PC-9 (cell line): ENCODE data around the gene ITGB3. TPM values are rescaled to one million over a fixed set of nuclear protein-coding genes. Genes with fewer than 3 reads are reported as not detected.
"Not testable (repeated sequence)": the region's sequence is repeated elsewhere in the genome, so short reads cannot be mapped to it uniquely, and the experiment has no call there.

Source experiments
- BruUV-seq: library from RNA; stranded (reverse); fragments of 400-500 nt; replicated peaks from 2 replicates; lab custom pipeline; 2021; lab: Mats Ljungman, UMichigan
- CTCF ChIA-PET: fragments of 300-600 bp; sonication (Branson Sonifier 250); formaldehyde crosslinking; loops from one replicate; lab custom pipeline; 2022; ENCODE audit warnings: antibody characterized with exemption; lab: Charles Lee
- POLR2A ChIA-PET: fragments of 300-600 bp; sonication (Branson Sonifier 250); formaldehyde crosslinking; loops from one replicate; lab custom pipeline; 2022; ENCODE audit warnings: antibody characterized with exemption; ENCODE audit not compliant: unreplicated experiment; lab: Charles Lee
- DNase-seq, 2 experiments: peaks; one replicate each; pipeline versions ENCODE4 v3.0.0 to v3.0.0-alpha.2; 2015 to 2022; ENCODE audit warnings: mixed read lengths in 1 of 2
- H2AFZ ChIP-seq: fragments of 200-600 bp; sonication (generic); 2 replicates; pipeline ENCODE4 v1.8.1; 2017; ENCODE audit warnings: antibody characterized with exemption
- H3F3A ChIP-seq: fragments of 200-600 bp; sonication (generic); 2 replicates; pipeline ENCODE4 v1.8.1; 2017; ENCODE audit warnings: antibody characterized with exemption, mild to moderate bottlenecking, low read depth; ENCODE audit not compliant: insufficient read depth
- H3K27ac ChIP-seq: fragments of 200-600 bp; sonication (generic); 2 replicates; pipeline ENCODE4 v1.6.1; 2016; ENCODE audit warnings: mixed run types
- H3K27me3 ChIP-seq: fragments of 200-600 bp; sonication (generic); 2 replicates; pipeline ENCODE4 v1.6.1; 2016; ENCODE audit warnings: low read depth, mixed run types; ENCODE audit not compliant: insufficient read depth
- H3K36me3 ChIP-seq: fragments of 200-600 bp; sonication (generic); 2 replicates; pipeline ENCODE4 v1.6.1; 2016; ENCODE audit warnings: low read depth, mixed run types
- H3K4me1 ChIP-seq: fragments of 200-600 bp; sonication (generic); replicated peaks from 2 replicates; pipeline ENCODE4 v1.6.1; 2016; ENCODE audit warnings: mixed run types; ENCODE audit not compliant: insufficient read depth
- H3K4me2 ChIP-seq: fragments of 200-600 bp; sonication (generic); 2 replicates; pipeline ENCODE4 v1.6.1; 2017; ENCODE audit warnings: mixed run types
- H3K4me3 ChIP-seq: fragments of 200-600 bp; sonication (generic); 2 replicates; pipeline ENCODE4 v1.6.1; 2016; ENCODE audit warnings: mixed run types
- H3K79me2 ChIP-seq: fragments of 200-600 bp; sonication (generic); 2 replicates; pipeline ENCODE4 v1.6.1; 2017; ENCODE audit warnings: low read depth, mixed run types
- H3K9me2 ChIP-seq: fragments of 200-600 bp; sonication (generic); 2 replicates; pipeline ENCODE4 v1.8.1; 2017; ENCODE audit warnings: mild to moderate bottlenecking; ENCODE audit not compliant: insufficient read depth
- H3K9me3 ChIP-seq: fragments of 200-600 bp; sonication (generic); 2 replicates; pipeline ENCODE4 v1.8.1; 2016; ENCODE audit warnings: low read depth; ENCODE audit not compliant: insufficient read depth
- H4K20me1 ChIP-seq: fragments of 200-600 bp; sonication (generic); 2 replicates; pipeline ENCODE4 v1.8.1; 2017; ENCODE audit not compliant: insufficient read depth
- EZH2 ChIP-seq: fragments of 200-600 bp; sonication (generic); IDR thresholded peaks from 2 replicates; pipeline ENCODE4 v1.8.0; 2017; ENCODE audit warnings: antibody characterized with exemption, low read depth
- intact Hi-C: fragments of 100-400 bp; cut with micrococcal nuclease; formaldehyde crosslinking; loops from one replicate; pipeline ENCODE4 v1.10.0; 2022; ENCODE audit not compliant: unreplicated experiment
- total RNA-seq: library from RNA; stranded (reverse); gene quantifications from 2 replicates; pipeline ENCODE4 v1.2.3, GENCODE V29; 2021
- TF ChIP-seq, protein P1 (sequence below): fragments of 200-600 bp; sonication (generic); conservative IDR thresholded peaks from 2 replicates; pipeline ENCODE4 v1.6.1; 2017; ENCODE audit warnings: mixed run types, antibody characterized with exemption, mild to moderate bottlenecking, moderate library complexity

The ITGB3 gene
- total RNA-seq, 1 experiment from 2014 or later, result 0.31 TPM

DNA sequence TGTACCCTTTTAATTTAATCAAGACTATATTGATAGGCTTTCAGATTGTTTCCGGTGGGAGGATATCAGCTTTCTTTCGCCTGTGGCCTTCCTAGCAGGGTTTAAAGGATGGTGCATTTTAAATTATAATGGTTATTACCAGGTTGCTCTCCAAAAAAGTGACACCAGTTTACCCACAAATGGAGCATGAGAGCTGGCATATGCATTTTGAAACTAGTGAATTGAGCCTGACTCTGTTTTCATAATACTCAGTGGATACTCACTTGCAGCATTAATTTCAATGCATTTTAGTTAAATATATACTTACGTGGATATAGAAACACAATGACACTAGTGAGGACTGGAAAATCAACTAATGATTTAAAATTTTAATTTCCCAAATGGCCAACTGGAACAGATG lies 38.7 kb upstream of the ITGB3 start:
- no peaks in the 10 kb centered on the region for H4K20me1 ChIP-seq
- no peak overlapping the region for H3K4me2 ChIP-seq
- intact Hi-C loops, result no loop called here
- no peak for DNase-seq
- no peaks in the 10 kb centered on the region for H3K36me3 ChIP-seq
- no peaks in the 10 kb centered on the region for H3K79me2 ChIP-seq
- H3K27me3 ChIP-seq, result no peaks in the 10 kb centered on the region
- H2AFZ ChIP-seq, result no peak overlapping the region
- H3F3A ChIP-seq, result no peaks in the 10 kb centered on the region
- no peak for TF ChIP-seq EZH2
- TF ChIP-seq, protein P1, sequence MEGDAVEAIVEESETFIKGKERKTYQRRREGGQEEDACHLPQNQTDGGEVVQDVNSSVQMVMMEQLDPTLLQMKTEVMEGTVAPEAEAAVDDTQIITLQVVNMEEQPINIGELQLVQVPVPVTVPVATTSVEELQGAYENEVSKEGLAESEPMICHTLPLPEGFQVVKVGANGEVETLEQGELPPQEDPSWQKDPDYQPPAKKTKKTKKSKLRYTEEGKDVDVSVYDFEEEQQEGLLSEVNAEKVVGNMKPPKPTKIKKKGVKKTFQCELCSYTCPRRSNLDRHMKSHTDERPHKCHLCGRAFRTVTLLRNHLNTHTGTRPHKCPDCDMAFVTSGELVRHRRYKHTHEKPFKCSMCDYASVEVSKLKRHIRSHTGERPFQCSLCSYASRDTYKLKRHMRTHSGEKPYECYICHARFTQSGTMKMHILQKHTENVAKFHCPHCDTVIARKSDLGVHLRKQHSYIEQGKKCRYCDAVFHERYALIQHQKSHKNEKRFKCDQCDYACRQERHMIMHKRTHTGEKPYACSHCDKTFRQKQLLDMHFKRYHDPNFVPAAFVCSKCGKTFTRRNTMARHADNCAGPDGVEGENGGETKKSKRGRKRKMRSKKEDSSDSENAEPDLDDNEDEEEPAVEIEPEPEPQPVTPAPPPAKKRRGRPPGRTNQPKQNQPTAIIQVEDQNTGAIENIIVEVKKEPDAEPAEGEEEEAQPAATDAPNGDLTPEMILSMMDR, result no peak
- no peak overlapping the region for H3K4me3 ChIP-seq
- no TSS peak for BruUV-seq
- ChIA-PET POLR2A (no interaction called here), CTCF (no interaction called here)
- H3K9me2 ChIP-seq, result no peaks in the 10 kb centered on the region
- no peak overlapping the region for H3K27ac ChIP-seq
- H3K4me1 ChIP-seq, result no peaks in the 10 kb centered on the region
- no peaks in the 10 kb centered on the region for H3K9me3 ChIP-seq

DNA sequence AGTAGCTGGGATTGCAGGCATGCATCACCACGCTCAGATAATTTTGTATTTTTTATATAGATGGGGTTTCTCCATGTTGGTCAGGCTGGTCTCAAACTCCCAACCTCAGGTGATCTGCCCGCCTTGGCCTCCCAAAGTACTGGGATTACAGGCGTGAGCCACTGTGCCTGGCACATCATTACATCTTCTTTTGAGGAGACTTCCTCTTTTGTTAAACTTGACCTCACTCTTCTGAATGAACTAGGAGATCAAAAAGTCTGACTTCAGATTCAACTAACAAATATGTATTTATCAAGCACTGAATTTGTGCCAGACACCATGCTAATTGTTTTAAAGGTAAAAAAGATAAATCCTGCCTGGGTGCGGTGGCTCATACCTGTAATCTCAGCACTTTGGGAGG lies 36.8 kb upstream of the ITGB3 start:
- H3F3A ChIP-seq, BruUV-seq, intact Hi-C loops, POLR2A ChIA-PET, H3K9me3 ChIP-seq, H3K27me3 ChIP-seq, H3K4me1 ChIP-seq, H3K9me2 ChIP-seq, H3K4me2 ChIP-seq, H2AFZ ChIP-seq, H3K36me3 ChIP-seq, H3K4me3 ChIP-seq, CTCF ChIA-PET, H3K79me2 ChIP-seq, DNase-seq, H4K20me1 ChIP-seq, H3K27ac ChIP-seq: not testable (repeated sequence)

DNA sequence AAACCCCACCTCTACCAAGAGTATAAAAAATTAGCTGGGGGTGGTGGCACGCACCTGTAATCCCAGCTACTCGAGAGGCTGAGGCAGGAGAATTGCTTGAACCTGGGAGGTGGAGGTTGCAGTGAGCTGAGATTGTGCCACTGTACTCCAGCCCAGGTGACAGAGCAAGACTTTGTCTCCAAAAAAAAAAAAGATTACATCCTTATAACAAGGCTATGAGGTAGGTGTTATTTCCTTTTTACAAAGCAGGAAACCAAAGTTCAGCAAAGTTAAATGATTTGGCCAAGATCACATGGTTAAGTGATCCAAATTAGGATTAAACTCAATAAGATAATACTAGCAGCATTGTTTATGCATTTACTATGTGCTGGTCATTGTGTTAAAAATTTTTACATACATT lies 36.3 kb upstream of the ITGB3 start:
- H4K20me1 ChIP-seq, intact Hi-C loops, H2AFZ ChIP-seq, H3F3A ChIP-seq, H3K36me3 ChIP-seq, POLR2A ChIA-PET, H3K4me3 ChIP-seq, DNase-seq, BruUV-seq, H3K27me3 ChIP-seq, H3K9me2 ChIP-seq, H3K4me2 ChIP-seq, CTCF ChIA-PET, H3K4me1 ChIP-seq, H3K9me3 ChIP-seq, H3K27ac ChIP-seq, H3K79me2 ChIP-seq: not testable (repeated sequence)

DNA sequence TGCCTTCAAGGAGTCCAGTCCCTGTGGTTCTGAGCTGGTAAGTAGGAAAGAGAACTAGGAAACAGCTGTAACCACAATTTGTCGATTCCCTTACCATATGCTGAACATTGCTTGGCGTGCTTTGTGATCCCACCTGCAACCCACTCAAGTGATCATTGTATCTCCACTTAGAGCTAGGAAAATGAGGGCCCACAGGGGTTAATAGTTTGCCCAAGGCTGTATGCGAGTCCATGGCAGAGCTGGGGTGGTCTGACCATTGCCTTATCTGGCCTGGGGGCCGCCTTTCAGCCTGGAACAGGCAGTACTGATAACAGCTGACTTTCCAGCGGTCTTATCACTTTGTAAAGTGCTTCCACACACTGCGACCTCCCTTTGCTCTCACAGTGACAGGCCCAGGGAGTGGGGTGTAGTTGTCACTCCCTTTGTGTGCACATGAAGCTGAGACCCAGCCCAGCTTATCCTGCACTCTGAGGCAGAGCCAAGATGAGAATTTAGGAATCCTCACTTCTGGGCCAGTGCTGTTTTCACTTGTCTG lies 34.7 kb upstream of the ITGB3 start:
- no peaks in the 10 kb centered on the region for H3K27me3 ChIP-seq
- H3K4me1 ChIP-seq, result peaks cover 12% of the 10 kb centered on the region
- H3K9me2 ChIP-seq, result no peaks in the 10 kb centered on the region
- H3K27ac ChIP-seq, result no peak overlapping the region
- ChIA-PET POLR2A (no interaction called here), CTCF (no interaction called here)
- H3K9me3 ChIP-seq, result no peaks in the 10 kb centered on the region
- no peaks in the 10 kb centered on the region for H4K20me1 ChIP-seq
- intact Hi-C loops, result no loop called here
- H3K79me2 ChIP-seq, result no peaks in the 10 kb centered on the region
- no TSS peak for BruUV-seq
- no peak overlapping the region for H3K4me3 ChIP-seq
- no peak for DNase-seq
- H3K4me2 ChIP-seq, result no peak overlapping the region
- TF ChIP-seq, protein P1, result no peak
- TF ChIP-seq EZH2, result no peak
- no peaks in the 10 kb centered on the region for H3K36me3 ChIP-seq
- no peak overlapping the region for H2AFZ ChIP-seq
- H3F3A ChIP-seq, result no peaks in the 10 kb centered on the region
